Activated T-helper 17 cell treated with anti-CD3 and anti-CD28 coated beads, Interleukin-2, amount 50 U/mL, for 72 hours (primary cell): ENCODE results near the gene NRG2. TPM values are rescaled to one million over a fixed set of nuclear protein-coding genes. Genes with fewer than 3 reads are reported as not detected.

Source experiments
- ATAC-seq: fragments of 150-1000 bp; cut with Tn5 transposase; replicated peaks from 2 replicates; pipeline ENCODE4 v1.10.0; 2021; ENCODE audit warnings: mild to moderate bottlenecking, moderate library complexity
- H3K27ac Mint-ChIP-seq: one replicate; pipeline ENCODE4 v1.8.0; 2022; ENCODE audit warnings: mixed read lengths
- H3K27me3 Mint-ChIP-seq: one replicate; pipeline ENCODE4 v1.8.0; 2022; ENCODE audit warnings: mixed read lengths
- H3K36me3 Mint-ChIP-seq: one replicate; pipeline ENCODE4 v1.8.0; 2022; ENCODE audit warnings: low read depth, mild to moderate bottlenecking, mixed read lengths
- H3K4me1 Mint-ChIP-seq: one replicate; pipeline ENCODE4 v1.8.0; 2022; ENCODE audit warnings: mixed read lengths
- H3K4me3 Mint-ChIP-seq: one replicate; pipeline ENCODE4 v1.8.0; 2022; ENCODE audit warnings: mild to moderate bottlenecking, mixed read lengths
- H3K9me3 Mint-ChIP-seq: one replicate; pipeline ENCODE4 v1.8.0; 2022; ENCODE audit warnings: mixed read lengths
- total RNA-seq, 2 donors: library from RNA; stranded (reverse); gene quantifications; one replicate each; pipeline ENCODE4 v1.2.3, GENCODE V29; 2022

The NRG2 gene
- total RNA-seq, 2 donors from 2014 or later, result 0.11 to 0.48 TPM

DNA sequence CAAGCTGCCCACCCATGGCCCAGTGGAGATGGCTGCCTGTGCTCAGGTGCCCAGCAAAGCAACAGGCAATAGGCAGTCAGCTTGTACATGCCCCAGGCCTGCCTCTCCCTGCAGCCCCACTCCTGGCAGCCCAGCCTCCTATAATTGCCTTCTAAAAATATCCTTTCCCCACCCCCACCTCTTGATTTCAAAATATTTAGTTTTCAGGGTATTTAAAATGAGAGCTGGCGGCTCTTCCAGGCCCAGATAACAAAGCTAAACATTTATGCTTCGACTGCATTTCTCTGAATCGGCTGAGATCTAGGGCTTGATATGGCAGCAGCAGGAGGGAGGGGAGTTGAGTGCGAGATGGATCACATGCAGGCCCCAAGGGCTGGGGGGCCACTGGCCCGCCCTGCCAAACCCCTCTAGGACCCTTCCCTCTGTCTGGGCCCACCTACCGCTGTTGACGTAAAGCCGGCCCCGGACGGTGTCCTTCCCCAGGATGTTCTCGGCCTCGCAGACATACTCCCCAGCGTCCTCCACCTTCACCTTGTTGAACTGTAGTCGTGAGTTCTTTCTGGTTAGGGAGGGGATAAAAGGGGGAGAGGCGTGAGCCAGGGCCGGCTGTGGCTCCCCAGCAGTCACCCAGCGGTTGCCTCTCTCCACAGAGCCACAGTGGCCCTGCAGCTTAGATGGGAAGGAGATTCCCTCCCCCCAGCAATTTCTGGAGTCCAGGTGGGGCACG is 162.5 kb downstream of the NRG2 start:
- no peak for ATAC-seq
- H3K9me3 Mint-ChIP-seq, result no peaks in the 10 kb centered on the region
- no peaks in the 10 kb centered on the region for H3K36me3 Mint-ChIP-seq
- H3K4me3 Mint-ChIP-seq, result no peak overlapping the region
- H3K27me3 Mint-ChIP-seq, result peaks cover 7% of the 10 kb centered on the region
- no peaks in the 10 kb centered on the region for H3K4me1 Mint-ChIP-seq
- no peak overlapping the region for H3K27ac Mint-ChIP-seq

DNA sequence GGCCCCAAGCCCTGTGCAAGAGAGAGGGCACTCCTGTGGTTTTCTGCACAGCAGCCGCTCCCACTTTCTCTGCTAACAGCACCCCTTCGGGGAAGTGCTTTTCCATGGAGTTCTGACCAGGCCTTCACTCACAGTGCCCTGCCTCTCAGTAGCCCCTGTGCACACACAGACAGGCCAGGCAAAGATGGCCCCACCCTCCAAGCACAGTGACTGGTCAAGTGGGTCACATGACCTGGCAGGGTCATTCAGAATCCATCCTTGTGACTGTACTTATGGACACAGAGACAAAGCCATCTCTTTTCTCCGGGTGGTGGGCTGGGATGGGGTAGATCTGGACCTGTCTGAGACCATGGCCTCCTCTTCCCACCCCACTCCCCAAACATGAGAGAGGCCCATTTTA is 165.0 kb downstream of the NRG2 start:
- Mint-ChIP-seq H3K27ac (no peak overlapping the region), H3K36me3 (no peaks in the 10 kb centered on the region), H3K4me3 (no peak overlapping the region), H3K4me1 (no peaks in the 10 kb centered on the region), H3K9me3 (no peaks in the 10 kb centered on the region), H3K27me3 (peaks cover 10% of the 10 kb centered on the region)
- no peak for ATAC-seq

DNA sequence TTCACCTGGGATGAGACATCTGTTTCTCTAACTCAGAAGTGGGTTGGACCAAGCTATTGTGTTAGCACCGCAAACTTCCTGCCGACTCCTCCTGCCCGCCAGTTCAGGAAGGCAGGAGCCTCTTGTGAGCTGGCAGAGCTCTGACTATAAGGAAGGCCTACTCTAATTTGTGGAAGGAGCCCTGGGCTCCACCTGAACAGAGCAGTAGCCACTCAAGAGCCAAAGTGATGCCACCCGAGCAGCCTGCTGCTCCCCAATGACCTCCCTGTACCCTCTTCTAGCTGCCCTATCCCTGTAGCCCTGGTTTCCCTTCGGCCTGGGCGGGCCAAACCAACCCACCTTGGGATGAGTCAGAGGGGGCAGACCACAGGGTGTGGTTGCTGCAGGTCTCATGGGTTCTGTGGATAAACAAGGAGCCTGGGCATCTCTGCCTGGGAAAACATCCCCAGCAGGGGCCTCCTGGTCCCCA is 165.9 kb downstream of the NRG2 start:
- H3K27me3 Mint-ChIP-seq, result peaks cover 10% of the 10 kb centered on the region

DNA sequence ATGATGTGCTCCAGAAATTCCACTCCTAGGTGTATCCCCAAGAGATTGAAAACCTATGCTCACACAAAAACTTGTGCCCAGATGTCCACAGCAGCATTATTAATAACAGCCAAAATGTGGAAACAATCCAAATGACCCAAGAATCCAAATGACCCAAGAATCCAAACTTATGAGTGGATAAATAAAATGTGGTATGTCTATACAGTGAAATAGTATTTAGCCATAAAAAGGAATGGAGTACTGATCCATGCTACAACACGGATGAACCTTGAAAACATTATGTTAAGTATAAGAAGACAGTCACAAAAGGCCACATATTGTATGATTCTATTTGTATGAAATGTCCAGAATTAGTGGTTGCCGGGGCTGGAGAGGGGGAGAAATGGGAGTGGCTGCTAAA is 167.1 kb downstream of the NRG2 start:
- Mint-ChIP-seq H3K9me3 (no peaks in the 10 kb centered on the region), H3K4me3 (no peak overlapping the region), H3K36me3 (no peaks in the 10 kb centered on the region), H3K27me3 (peaks cover 10% of the 10 kb centered on the region), H3K4me1 (no peaks in the 10 kb centered on the region), H3K27ac (no peak overlapping the region)
- ATAC-seq, result no peak

More for the DNA sequence above, 165.9 kb downstream of the NRG2 start:
- Mint-ChIP-seq H3K27ac (no peak overlapping the region), H3K4me1 (no peaks in the 10 kb centered on the region), H3K36me3 (no peaks in the 10 kb centered on the region), H3K4me3 (no peak overlapping the region), H3K9me3 (no peaks in the 10 kb centered on the region)
- ATAC-seq, result peak; percentile 40

DNA sequence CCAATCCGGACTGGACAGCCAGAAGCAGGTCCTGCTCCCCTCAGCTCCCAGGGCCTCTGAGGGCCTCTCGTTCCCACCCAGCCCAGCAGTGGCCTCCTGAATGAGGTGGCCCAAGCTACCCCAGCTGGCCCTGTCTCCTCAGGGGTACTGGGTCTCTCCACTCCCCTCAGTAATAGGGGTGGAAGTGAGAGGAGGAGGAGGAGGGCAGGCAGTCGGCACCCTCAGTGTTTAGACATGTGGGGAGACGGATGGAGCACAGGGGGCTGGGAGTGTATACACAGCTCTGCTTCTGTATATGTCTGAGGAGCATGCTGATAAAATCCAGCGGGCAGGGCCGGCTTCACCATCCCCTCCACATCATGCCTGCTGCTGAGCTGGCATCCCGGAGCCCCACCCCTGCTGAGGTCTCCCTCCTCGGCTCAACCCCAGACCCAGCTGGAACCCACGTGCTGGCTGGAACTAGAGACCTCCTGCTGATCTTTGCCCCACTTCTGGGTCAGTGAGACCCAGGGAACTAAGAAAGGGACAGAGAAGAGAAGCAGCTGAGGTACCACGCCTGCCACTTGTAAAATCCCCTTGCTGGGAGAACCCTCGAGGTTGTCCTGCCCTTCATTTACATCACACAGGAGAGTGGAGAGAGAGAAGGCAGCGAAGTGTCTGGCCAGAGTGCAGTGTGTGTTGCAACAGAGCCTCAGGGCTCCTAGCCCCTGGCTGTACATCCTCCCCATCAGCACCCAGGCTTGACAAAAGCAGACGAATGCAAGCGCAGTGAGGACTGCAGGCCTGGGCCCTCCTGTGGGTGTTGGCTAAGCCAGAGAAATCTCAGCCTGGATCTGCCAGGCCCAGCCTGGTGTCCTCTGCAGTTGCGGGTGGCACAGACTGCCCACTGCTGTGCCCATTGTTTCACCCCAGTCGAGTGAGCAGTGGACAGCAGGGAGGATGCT is 170.0 kb downstream of the NRG2 start:
- H3K4me3 Mint-ChIP-seq, result no peak overlapping the region
- H3K9me3 Mint-ChIP-seq, result no peaks in the 10 kb centered on the region
- no peak for ATAC-seq
- H3K27ac Mint-ChIP-seq, result no peak overlapping the region
- H3K36me3 Mint-ChIP-seq, result no peaks in the 10 kb centered on the region
- peaks cover 13% of the 10 kb centered on the region for H3K27me3 Mint-ChIP-seq
- no peaks in the 10 kb centered on the region for H3K4me1 Mint-ChIP-seq

DNA sequence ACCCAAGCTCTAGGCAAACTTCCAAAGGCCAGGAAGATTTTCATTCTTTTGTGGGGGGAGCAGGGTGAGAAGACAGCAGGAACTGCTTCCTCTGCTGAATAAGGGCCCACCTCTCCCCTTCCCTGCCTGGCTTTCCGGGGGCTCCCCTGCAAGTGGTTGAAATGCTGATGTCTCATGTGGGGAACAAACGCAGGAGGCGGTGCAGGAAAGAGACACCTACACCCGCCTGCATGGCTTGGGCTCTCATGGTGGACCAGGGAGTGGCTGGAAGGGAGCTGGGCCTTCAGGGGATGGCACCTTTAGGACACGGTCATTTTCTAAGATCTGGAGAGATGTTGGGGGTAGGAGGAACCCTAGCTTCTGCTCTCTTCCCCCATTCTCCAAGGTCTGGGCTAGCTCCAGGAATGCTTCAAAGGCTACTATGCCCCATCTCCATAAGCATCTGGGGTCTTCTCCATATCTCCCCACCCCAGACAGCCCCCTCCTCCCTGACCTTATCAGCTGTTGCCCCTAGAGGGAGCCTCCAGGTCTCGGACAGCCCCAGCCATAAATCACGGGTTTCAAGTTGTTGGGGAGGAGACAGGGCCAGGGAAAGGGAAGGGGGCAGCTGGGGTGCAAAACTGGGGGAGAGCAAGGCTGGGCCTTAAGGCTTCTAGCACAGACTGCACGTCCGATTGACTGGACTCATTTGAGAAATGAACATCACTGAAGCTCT is 170.9 kb downstream of the NRG2 start:
- no peak for ATAC-seq
- H3K27ac Mint-ChIP-seq, result no peak overlapping the region

DNA sequence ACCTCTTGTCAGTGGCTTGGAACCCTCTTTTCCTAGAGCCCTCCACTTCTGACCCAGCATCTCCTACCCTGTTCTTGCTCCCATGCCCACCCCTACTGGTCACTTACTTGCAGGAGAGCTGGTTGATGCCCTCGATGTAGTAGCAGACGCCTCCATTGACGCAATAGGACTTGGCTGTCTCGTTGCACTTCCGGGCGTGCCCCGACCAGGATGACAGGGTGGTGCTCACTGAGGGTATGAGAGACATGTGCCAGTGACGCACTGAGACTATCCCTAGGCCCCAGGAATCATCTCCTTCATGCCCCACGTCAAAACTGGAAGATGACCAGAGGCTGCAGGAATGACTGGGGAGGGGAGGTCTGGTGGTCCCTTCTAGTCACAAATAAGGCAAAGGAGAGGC is 171.5 kb downstream of the NRG2 start:
- H3K36me3 Mint-ChIP-seq, result no peaks in the 10 kb centered on the region
- H3K4me1 Mint-ChIP-seq, result no peaks in the 10 kb centered on the region
- no peak overlapping the region for H3K27ac Mint-ChIP-seq

More for the DNA sequence above, 170.9 kb downstream of the NRG2 start:
- H3K36me3 Mint-ChIP-seq, result no peaks in the 10 kb centered on the region
- no peaks in the 10 kb centered on the region for H3K4me1 Mint-ChIP-seq
- peaks cover 13% of the 10 kb centered on the region for H3K27me3 Mint-ChIP-seq
- no peak overlapping the region for H3K4me3 Mint-ChIP-seq
- H3K9me3 Mint-ChIP-seq, result no peaks in the 10 kb centered on the region

DNA sequence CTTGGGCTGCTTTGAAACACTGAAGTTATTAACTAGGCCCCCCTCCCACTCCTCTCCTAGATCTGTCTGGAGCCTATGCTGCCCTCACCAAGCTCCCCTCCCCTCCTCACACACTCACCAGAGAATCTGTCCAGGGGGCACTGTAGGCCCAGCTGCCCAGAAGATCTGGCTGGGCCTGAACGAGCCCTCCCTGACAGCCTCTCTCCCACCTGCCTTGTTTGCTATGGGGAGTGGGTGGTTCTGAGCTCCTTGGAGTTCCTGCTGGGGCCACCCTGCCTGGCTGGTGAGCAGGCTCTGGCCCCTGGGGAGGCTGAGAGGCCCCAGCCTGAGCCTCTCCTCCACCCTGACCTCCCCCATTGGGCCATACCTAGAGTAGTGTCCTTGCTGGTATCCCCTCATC is 172.4 kb downstream of the NRG2 start:
- Mint-ChIP-seq H3K27ac (no peak overlapping the region), H3K4me3 (no peak overlapping the region), H3K4me1 (no peaks in the 10 kb centered on the region)

More for the DNA sequence above, 171.5 kb downstream of the NRG2 start:
- Mint-ChIP-seq H3K9me3 (no peaks in the 10 kb centered on the region), H3K27me3 (peaks cover 17% of the 10 kb centered on the region), H3K4me3 (no peak overlapping the region)
- ATAC-seq, result no peak

DNA sequence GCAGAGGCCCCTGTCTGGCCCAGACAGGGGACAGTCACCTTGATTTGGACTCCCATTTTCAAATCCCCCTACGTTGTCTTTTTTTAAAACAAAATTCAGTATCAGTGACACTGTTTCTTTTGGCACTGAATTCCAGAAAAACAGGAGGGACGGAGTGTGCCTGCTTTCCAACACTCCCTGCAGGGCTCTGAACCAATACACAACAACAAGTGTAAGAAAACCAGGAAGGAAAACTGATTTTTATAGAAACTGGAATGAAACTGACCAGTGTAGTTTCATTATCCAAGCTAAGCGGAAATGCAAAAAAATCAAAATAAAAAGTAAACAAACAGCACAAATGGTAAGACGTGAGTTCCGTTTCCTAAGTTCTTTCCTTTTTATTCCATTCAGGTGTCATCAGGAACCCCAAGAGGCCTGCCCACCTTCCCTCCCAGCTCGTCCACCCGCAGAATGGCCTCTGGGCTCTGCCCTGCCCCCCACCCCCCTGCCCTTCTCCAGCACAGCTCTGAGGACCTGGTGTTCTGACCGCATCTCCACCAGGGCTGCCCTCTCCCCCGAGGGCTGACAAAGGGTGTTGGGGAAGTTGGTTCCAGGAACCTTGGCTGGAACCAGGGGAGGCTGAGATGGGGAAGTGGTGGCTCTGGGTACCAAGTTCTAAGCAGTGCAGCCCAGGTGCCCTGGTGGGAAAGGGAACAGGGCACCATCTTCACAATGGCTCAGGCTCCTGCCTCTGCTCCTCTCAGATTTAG is 173.9 kb downstream of the NRG2 start:
- H3K4me3 Mint-ChIP-seq, result no peak overlapping the region
- H3K27me3 Mint-ChIP-seq, result peaks cover 20% of the 10 kb centered on the region
- H3K9me3 Mint-ChIP-seq, result no peaks in the 10 kb centered on the region
- ATAC-seq, result no peak
- no peaks in the 10 kb centered on the region for H3K4me1 Mint-ChIP-seq
- no peak overlapping the region for H3K27ac Mint-ChIP-seq
- H3K36me3 Mint-ChIP-seq, result no peaks in the 10 kb centered on the region

More for the DNA sequence above, 172.4 kb downstream of the NRG2 start:
- no peaks in the 10 kb centered on the region for H3K9me3 Mint-ChIP-seq
- peaks cover 22% of the 10 kb centered on the region for H3K27me3 Mint-ChIP-seq
- ATAC-seq, result no peak
- no peaks in the 10 kb centered on the region for H3K36me3 Mint-ChIP-seq

DNA sequence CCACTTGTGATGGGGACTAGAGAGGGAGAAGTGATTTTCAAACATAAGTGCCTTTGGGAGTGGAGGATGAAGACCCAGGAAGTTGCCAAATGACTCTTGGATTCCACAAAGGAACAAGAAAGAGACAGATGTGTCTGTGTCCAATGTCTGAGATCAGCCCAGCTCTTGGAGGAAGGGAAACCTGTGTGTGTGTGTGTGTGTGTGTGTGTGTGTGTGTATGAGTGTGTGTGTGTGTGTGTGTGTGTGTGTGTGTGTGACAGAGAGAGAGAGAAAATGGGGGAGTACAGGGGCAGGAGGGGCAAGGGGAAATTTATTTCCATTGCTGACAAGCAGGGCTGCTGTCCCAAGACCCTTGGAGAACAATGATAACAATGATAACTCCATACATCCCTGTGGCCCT is 175.5 kb downstream of the NRG2 start:
- Mint-ChIP-seq H3K4me1 (no peaks in the 10 kb centered on the region), H3K4me3 (no peak overlapping the region)

DNA sequence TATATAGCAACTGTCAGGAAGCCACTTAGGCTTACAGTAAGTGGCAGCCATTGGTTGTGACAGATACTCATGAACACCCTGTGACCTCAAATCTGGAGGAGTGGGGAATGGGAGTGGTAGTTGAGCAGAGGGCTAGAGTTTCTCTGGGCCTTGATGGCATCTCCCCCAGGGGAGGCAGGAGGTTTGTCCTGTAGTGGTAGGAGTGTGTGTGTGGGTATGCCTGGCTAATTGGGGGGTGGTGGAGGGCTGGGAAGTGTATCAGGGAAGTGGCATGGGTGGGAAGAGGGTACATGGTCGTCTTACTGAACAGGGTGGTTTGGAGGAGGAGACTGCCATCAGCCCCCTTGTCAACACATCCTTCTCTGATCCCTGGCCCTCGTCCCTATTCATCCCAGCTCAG is 176.0 kb downstream of the NRG2 start:
- Mint-ChIP-seq H3K36me3 (no peaks in the 10 kb centered on the region), H3K27me3 (peaks cover 16% of the 10 kb centered on the region), H3K4me1 (no peaks in the 10 kb centered on the region), H3K4me3 (no peak overlapping the region), H3K27ac (no peak overlapping the region), H3K9me3 (no peaks in the 10 kb centered on the region)
- ATAC-seq, result no peak

More for the DNA sequence above, 175.5 kb downstream of the NRG2 start:
- Mint-ChIP-seq H3K27me3 (peaks cover 16% of the 10 kb centered on the region), H3K9me3 (no peaks in the 10 kb centered on the region), H3K36me3 (no peaks in the 10 kb centered on the region), H3K27ac (no peak overlapping the region)
- ATAC-seq, result no peak

DNA sequence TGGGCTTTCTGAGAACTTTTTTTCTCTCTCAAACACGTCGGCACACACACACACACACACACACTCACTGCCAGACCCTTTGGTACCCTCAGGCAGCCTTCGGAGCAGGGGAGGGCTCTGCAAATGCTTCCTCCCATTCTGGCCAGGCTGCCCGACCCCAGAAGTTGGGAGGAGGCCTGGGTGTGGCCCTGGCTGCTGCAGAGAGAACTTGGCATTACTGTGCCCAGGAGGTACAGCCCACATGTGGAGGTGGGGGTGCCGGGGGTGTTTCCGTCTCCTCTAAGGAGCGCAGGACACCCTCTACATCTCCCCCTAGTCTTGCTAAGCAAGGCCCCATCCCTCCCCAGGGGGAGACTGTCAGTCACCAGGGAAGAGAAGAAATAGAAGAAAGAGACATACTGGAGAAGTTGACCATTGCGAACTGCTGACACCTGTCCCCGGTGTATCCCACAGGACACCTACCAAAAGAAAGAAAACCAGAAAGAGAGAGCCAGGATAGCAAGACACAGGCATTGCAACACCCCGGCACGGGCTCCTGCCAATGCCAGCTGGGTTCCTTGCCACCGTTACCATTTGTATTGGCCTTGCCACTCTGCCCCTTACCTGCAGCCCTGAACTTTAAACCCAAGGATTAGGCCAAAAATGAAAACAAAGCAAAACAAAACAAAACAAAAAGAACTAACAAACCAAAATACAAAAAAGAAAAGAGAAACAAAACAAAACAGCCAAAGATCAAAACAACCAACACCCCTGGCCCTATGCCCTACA is 178.2 kb downstream of the NRG2 start:
- Mint-ChIP-seq H3K4me3 (no peak overlapping the region), H3K36me3 (no peaks in the 10 kb centered on the region), H3K4me1 (no peaks in the 10 kb centered on the region), H3K27me3 (peaks cover 16% of the 10 kb centered on the region), H3K27ac (no peak overlapping the region), H3K9me3 (no peaks in the 10 kb centered on the region)
- no peak for ATAC-seq

DNA sequence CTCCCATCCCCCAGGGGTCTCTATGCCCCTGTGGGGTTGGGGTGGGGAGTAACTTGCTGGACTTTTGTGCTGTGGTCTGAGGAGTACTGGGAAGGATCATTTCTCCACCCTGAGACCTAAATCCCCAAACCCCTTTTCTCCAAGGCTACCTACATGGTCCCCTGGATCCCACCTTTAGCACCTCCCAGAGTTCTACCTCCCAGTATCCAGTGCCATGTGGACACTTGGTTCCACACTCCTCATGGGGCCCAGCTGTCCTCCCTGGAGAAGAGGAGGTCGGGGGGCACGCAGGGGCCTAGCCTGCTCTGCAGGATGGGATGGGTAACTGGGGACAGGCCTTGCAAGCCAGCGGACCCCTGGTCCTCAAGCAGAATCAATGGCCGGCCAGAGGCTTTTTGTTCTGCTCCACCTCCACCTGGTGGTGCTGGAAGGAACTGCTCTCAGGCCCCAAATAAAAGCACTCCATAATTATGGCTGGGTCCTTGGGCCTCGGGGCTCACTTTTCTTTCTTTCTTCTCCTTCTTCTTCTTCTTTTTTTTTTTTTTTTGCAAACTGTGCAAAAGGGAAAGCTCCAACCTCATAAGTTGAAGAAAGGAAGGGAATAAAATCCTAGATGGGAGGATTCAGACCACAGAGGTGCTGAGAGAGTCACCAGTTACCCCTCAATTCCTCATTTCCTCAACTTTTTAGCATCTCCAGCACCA is 179.1 kb downstream of the NRG2 start:
- no peaks in the 10 kb centered on the region for H3K4me1 Mint-ChIP-seq
- H3K36me3 Mint-ChIP-seq, result no peaks in the 10 kb centered on the region
- no peaks in the 10 kb centered on the region for H3K9me3 Mint-ChIP-seq
- H3K27ac Mint-ChIP-seq, result no peak overlapping the region
- peak; percentile 57 for ATAC-seq
- H3K27me3 Mint-ChIP-seq, result peaks cover 16% of the 10 kb centered on the region
- H3K4me3 Mint-ChIP-seq, result no peak overlapping the region
